NT2/D1 (cell line): ENCODE data around the gene RAB1B.

ENCODE experiments used
- YY1 ChIP-seq: IDR thresholded peaks from 2 replicates; pipeline ENCODE4 v1.6.1; 2011; ENCODE audit not compliant: insufficient read length, insufficient read depth
- ZNF274 ChIP-seq: IDR thresholded peaks from 2 replicates; pipeline ENCODE4 v1.6.1; 2011; ENCODE audit warnings: mild to moderate bottlenecking, low read depth, low read length

DNA sequence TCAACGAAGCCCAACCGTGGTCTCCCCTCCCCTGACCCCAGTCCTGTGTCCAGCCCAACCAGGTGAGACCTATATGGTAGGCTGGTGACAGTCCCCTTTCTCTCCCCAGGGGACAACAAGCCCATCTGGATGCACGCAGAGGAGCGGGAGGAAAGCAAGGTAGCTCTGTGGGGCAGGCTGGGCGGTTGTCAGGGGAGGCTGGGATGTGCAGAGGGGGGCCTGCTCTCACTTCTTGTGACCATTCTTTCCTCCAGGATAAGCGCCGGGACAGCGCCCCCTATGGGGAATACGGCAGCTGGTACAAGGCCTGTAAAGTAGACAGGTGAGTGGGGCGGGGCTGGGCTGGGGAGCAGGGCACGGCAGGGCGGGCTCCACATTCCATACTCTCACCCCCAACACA is 3.5 kb upstream of the RAB1B start:
- no peak for TF ChIP-seq YY1
- no peak for TF ChIP-seq ZNF274
